NT2/D1 (cell line): Measurements from ENCODE around the gene CNGA1.

ENCODE experiments used
- YY1 ChIP-seq: IDR thresholded peaks from 2 replicates; pipeline ENCODE4 v1.6.1; 2011; ENCODE audit not compliant: insufficient read length, insufficient read depth
- ZNF274 ChIP-seq: IDR thresholded peaks from 2 replicates; pipeline ENCODE4 v1.6.1; 2011; ENCODE audit warnings: mild to moderate bottlenecking, low read depth, low read length

DNA sequence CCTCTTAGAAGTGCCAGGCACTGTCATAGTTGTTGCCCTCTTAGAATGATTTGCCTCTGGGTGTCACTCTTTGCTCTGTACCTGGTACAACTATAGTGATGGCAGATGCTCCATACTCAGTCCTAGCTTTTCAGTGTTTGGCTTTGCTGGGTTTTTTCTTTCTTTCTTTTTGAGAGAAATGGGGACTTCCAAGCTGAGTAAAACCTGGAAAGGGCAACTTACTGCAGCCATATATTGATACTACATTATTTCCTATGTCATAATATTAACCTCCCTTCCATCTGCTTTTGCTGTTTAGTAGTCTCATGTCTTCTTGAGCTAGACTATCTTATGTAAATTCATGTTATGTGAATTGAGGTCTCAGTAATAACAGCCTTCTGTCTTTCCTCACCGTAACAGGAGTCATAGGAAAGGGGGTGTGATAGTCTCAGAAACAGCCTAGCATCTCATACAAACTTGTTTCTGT, 49.1 kb upstream of the CNGA1 start:
- TF ChIP-seq YY1 = no peak
- TF ChIP-seq ZNF274 = no peak
